Measurements from ENCODE around the gene MPRIP.
"Not testable (repeated sequence)": the region's sequence is repeated elsewhere in the genome, so short reads cannot be mapped to it uniquely, and the experiment has no call there.

Gene MPRIP

DNA sequence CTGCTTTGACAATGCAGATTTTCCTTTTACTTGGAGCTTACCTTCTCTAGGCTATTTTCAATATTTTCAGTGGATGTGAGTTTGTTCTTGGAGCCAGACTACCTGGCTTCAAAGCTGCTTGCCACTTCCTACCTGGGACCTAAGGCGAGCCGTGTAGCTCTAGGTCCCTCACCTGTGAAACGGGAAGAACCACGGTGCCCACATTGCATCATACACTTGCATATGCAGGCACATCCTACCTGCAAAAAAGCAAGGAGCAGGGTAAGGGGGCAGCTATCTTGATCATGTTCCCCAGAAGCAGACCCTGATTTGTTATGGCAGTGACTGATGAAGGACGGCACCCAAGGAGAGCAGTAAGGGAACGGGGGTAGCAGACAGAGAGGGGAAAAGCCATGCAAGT, 27.0 kb upstream of the MPRIP start:
- TF ChIP-seq, protein P1, sequence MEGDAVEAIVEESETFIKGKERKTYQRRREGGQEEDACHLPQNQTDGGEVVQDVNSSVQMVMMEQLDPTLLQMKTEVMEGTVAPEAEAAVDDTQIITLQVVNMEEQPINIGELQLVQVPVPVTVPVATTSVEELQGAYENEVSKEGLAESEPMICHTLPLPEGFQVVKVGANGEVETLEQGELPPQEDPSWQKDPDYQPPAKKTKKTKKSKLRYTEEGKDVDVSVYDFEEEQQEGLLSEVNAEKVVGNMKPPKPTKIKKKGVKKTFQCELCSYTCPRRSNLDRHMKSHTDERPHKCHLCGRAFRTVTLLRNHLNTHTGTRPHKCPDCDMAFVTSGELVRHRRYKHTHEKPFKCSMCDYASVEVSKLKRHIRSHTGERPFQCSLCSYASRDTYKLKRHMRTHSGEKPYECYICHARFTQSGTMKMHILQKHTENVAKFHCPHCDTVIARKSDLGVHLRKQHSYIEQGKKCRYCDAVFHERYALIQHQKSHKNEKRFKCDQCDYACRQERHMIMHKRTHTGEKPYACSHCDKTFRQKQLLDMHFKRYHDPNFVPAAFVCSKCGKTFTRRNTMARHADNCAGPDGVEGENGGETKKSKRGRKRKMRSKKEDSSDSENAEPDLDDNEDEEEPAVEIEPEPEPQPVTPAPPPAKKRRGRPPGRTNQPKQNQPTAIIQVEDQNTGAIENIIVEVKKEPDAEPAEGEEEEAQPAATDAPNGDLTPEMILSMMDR (IDR thresholded peaks at IDR 0.05; ENCODE audit: low read depth, low read length): no peak
- DNase-seq (ENCODE audit: extremely low read depth, low read depth): no peak

GRCh38 chr17:17016199-17017197, 25.8 kb upstream of the MPRIP start:
- not testable (repeated sequence) for DNase-seq (ENCODE audit: extremely low read depth, low read depth)

DNA sequence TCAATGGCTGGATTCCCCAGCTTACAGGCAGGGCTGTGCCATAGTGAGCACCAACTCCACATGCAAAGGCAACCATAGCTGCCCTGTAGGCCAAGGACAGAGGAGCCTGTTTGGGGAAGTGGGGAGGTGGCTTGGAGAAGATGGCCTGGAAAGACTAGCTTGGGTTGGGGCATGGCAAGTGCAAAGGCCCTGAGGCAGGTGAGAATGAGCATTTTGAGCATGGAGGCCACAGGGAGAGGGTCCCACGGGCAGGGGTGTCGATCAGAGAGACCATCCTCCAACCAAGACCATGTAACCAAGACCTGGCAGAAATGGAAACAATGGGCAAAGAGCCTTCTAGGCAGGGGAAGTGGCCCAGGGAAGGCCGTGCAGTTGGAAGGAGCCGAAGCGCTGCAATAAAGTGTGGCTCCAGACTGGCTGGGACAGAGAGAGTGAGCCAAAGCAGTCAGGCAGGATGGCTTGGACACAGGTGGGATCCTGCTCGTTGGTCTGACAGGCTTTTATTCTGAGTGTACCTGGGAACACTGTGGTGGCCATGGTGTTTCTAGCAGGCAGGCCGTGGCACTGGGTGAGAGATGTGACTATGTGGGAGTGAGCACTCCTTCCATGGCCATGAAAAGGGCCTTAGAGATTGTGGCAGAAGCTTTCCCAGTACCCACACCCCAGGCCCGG, 24.8 kb upstream of the MPRIP start:
- TF ChIP-seq, protein P1 (IDR thresholded peaks at IDR 0.05; ENCODE audit: low read depth, low read length): no peak
- no peak for DNase-seq (ENCODE audit: extremely low read depth, low read depth)

GRCh38 chr17:17018021-17018441, 24.2 kb upstream of the MPRIP start:
- TF ChIP-seq, protein P1 (IDR thresholded peaks at IDR 0.05; ENCODE audit: low read depth, low read length): no peak
- DNase-seq (ENCODE audit: extremely low read depth, low read depth): no peak

DNA sequence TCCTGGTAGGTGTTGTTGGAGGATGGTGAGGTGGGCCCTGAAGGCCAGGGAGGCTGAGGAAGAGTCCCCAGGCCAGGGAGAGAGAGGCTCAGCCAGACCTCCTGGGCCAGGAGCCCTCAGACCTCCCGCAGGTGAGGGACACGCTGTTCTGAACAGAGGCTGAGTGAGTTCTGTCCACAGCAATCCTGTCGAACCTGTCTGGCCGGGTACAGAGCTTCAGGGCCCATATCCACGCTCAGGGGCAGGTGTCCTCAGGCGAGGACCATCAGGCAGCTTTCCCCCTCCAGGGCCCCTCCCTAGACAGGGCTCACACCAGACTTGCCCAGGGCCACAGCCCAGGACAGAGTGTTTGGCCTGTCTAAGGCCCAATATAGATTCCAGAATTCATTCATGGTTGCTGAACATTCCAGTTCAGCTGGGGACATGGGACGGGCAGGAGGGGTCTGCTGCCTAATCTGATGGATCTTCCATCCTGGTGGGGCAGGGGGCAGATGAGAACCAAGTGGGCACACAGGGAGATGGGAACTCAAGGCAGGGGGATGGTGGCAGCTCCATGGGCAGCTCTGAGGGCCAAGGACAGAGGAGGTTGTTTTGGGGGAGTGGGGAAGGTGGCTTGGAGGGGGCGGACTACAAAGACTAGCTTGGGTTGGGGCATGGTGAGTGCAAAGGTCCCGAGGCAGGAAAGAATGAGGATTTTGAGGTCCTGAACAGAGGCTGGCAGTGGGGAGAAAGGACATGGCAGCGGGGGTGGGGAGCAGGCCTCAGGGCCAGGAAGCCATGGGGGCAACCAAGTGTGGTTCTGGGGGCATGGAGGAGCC, 23.4 kb upstream of the MPRIP start:
- DNase-seq (ENCODE audit: extremely low read depth, low read depth): no peak
- TF ChIP-seq, protein P1 (IDR thresholded peaks at IDR 0.05; ENCODE audit: low read depth, low read length): no peak

- TF ChIP-seq, protein P1 (IDR thresholded peaks at IDR 0.05; ENCODE audit: low read depth, low read length): no peak
- no peak for DNase-seq (ENCODE audit: extremely low read depth, low read depth)
Measured at GRCh38 chr17:17019430-17019762, 22.9 kb upstream of the MPRIP start.

- no peak for DNase-seq (ENCODE audit: extremely low read depth, low read depth)
- TF ChIP-seq, protein P1 (IDR thresholded peaks at IDR 0.05; ENCODE audit: low read depth, low read length): no peak
Measured at GRCh38 chr17:17019891-17020456, 22.3 kb upstream of the MPRIP start.

Measured in AG09319 (cell line).